T47D (cell line): ENCODE data around the gene CYP4F22.
"Not testable (repeated sequence)": the region's sequence is repeated elsewhere in the genome, so short reads cannot be mapped to it uniquely, and the experiment has no call there.

Experiments
- DNase-seq, 2 experiments: peaks; one replicate each; pipeline versions ENCODE4 v3.0.0 to v3.0.0-alpha.2; 2011 to 2012; ENCODE audit warnings: low read depth in 1 of 2, low spot score in 1 of 2
- JUND ChIP-seq: IDR thresholded peaks from 2 replicates; pipeline ENCODE4 v1.6.1; 2012; ENCODE audit warnings: low read depth
- in situ Hi-C: cut with HindIII; loops from 2 replicates; pipeline ENCODE4 v1.10.0; 2016; ENCODE audit warnings: low sequenced_read_pairs, low pct_unique_long_range_greater_than_20kb

CYP4F22 gene

GRCh38 chr19:15508035-15508710, at the start of gene CYP4F22:
CYP4F22 (plus strand) TSS chr19:15508525; CDS start chr19:15525337, 16,812 bp downstream.
- DNase-seq = peak in 1 of 2 experiments; percentile 24
- TF ChIP-seq JUND = no peak
- in situ Hi-C loops = no loop called here

- TF ChIP-seq JUND = no peak
- in situ Hi-C loops = no loop called here
- DNase-seq = no peak
These were observed 46.6 kb upstream of the CYP4F22 start for GRCh38 chr19:15461694-15462093.

GRCh38 chr19:15463861-15464371, 44.4 kb upstream of the CYP4F22 start:
- TF ChIP-seq JUND = no peak
- DNase-seq = no peak
- in situ Hi-C loops = no loop called here

GRCh38 chr19:15464394-15465385, 43.6 kb upstream of the CYP4F22 start, which contains the start of gene RASAL3:
RASAL3 (minus strand) TSS chr19:15464544; CDS start chr19:15464358, 186 bp downstream.
- no peak for TF ChIP-seq JUND
- no peak for DNase-seq

GRCh38 chr19:15466851-15467733, 41.2 kb upstream of the CYP4F22 start:
- in situ Hi-C loops = no loop called here
- peak in 1 of 2 experiments; percentile 88 for DNase-seq
- no peak for TF ChIP-seq JUND

More at GRCh38 chr19:15464394-15465385, 43.6 kb upstream of the CYP4F22 start, which contains the start of gene RASAL3:
- in situ Hi-C loops = no loop called here

GRCh38 chr19:15467734-15468214, 40.6 kb upstream of the CYP4F22 start:
- in situ Hi-C loops = no loop called here
- no peak for TF ChIP-seq JUND
- DNase-seq = no peak

GRCh38 chr19:15468675-15469512, 39.4 kb upstream of the CYP4F22 start:
- TF ChIP-seq JUND = no peak
- in situ Hi-C loops = no loop called here
- no peak for DNase-seq

GRCh38 chr19:15469513-15470297, 38.6 kb upstream of the CYP4F22 start:
- in situ Hi-C loops = no loop called here
- no peak for DNase-seq
- TF ChIP-seq JUND = no peak

- no peak for DNase-seq
- in situ Hi-C loops = no loop called here
- TF ChIP-seq JUND = no peak
These were observed 36.7 kb upstream of the CYP4F22 start for GRCh38 chr19:15471639-15472101.

- DNase-seq, in situ Hi-C loops: not testable (repeated sequence)
These were observed 34.5 kb upstream of the CYP4F22 start for GRCh38 chr19:15473821-15474220.
